HG03439 (cell line): ENCODE measurements around the gene DYNLT1.
"Not testable (repeated sequence)": the region's sequence is repeated elsewhere in the genome, so short reads cannot be mapped to it uniquely, and the experiment has no call there.

Experiments
- ATAC-seq: cut with Tn5 transposase; IDR thresholded peaks from one replicate; pipeline ENCODE4 v1.9.1; 2021; ENCODE audit warnings: mild to moderate bottlenecking, moderate library complexity; ENCODE audit not compliant: unreplicated experiment

Gene DYNLT1

DNA sequence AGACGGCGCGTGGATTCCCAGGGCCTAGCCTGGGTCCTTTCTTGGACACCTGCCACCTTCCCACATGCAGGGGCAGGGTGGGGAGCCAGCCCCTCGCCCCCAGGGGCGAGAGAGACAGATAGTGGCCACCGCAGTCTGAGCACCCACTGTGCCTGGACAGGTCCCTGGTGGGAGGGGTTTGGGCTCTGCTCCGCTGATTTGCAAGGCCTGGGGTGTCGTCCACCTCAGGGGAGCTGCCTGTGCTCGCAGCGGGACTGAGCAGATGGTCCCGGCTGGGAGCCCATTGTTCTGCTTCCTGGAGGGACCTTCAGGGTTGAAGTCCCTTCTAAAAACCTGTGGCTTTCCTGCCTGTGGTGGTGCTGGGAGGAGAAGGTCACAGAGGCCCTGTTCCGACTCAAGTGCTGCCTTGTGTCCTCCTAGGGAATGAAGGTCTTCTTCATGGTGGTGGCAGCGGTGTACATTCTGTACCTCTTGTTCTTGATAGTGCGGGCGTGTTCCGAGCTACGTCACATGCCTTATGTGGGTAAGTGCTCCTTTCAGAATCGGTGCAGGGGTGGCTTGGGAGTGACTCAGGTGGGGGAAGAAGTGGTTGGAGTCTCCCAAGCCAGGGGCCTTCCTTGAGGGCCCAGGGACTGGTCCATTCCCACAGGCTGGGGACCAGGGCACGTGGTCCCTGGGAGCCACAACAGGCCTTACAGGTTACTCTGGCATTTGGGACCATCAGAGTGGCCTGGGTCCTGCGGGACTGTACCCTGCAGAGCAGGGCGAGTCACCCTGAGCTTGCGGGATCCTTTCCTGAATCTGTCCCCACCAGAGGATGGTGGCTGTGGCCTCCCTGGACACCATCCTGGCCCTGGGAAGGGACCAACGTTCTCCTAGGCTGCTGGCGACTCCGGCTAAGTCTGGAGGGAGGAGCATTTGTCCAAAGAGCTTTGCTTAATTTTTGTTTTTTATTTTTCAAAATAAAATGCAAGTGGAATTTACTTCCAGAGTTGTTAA is 19.6 kb downstream of the DYNLT1 start:
- no peak for ATAC-seq

DNA sequence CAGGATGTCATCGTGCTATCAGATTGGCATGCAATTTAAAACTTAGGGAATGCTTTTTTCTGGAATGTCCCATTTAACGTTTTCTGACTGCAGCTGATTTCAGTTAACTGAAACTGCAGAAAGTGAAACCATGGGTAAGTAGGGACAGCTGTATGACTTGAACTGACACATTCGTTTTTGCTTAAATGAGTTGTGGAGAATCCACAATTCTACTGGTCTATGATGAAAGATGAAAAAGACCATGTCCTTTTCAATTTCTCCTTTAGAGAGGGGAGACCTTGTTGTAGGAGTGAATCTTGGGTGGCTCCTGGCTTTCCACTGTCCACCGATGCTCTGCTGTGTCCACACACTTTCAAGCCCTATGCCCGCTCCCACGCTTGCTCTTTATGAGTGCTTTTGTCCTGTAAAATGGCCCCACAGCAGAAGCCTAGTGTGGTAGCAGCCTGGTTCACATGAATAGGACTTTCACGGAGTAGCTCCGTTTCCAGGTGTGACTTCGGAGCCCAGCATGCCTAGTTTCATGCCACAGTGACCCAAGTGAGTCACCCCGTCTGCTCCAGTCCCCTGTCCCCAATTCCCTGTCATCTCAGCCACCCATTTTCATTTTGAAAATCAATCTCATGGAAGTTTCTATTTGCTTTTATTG is 21.9 kb downstream of the DYNLT1 start:
- ATAC-seq: no peak

DNA sequence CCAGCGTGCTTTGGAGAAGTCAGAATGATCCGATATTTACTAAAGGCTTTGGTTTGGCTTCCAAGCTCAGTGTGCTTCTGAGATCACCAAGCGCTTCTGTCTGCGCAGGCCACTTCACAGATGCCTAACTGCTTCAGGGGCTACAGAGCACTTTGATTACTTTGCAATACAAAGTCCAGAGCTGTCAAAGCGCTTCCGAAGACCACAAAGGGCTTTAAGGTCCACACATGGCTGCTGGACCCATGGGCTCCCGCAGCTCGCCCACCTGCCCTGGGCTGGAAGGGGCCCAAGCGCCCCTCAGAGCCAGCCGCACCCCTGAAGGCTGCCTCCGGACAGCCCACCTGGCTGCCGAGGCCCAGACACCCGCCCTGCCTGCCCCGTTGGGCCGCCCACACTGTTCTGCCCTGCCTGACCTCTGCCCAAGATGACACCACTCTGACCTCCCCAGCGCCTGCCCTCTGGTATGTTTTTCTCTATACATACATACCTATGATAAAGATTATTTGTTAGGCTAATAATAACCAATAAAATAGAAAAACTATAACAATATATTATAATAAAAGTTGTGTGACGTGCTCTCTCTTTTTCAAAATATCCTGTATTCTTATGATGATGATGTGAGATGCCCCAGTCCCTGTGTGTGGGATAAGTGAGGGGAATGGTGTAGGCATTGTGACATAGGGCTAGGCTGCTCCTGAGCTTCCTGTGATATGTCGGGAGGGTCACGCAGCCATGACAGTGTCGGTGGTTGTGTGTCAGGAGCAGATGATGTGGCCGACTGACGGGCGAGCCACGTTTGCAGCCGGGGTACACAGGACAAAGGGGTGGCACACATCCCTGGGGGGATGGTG is 22.6 kb downstream of the DYNLT1 start:
- ATAC-seq: no peak

- ATAC-seq: no peak
These were observed 23.4 kb downstream of the DYNLT1 start for GRCh38 chr6:158620963-158621693.

- no peak for ATAC-seq
These were observed 24.4 kb downstream of the DYNLT1 start for GRCh38 chr6:158619922-158620801.

DNA sequence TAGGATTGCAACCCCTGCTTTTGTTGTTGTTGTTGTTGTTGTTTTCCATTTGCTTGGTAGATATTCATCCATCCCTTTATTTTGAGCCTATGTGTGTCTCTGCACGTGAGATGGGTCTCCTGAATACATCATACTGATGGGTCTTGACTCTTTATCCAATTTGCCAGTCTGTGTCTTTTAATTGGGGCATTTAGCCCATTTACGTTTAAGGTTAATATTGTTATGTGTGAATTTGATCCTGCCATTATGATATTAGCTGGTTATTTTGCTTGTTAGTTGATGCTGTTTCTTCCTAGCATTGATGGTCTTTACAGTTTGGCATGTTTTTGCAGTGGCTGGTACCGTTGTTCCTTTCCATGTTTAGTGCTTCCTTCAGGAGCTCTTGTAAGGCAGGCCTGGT is 26.3 kb downstream of the DYNLT1 start:
- ATAC-seq: not testable (repeated sequence)

DNA sequence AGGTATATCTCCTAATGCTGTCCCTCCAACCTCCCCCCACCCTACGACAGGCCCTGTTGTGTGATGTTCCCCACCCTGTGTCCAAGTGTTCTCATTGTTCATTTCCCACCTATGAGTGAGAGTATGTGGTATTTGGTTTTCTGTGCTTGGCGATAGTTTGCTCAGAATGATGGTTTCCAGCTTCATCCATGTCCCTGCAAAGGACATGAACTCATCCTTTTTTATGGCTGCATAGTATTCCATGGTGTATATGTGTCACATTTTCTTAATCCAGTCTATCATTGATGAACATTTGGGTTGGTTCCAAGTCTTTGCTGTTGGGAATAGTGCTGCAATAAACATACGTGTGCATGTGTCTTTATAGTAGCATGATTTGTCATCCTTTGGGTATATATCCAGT is 29.9 kb downstream of the DYNLT1 start:
- ATAC-seq: not testable (repeated sequence)

DNA sequence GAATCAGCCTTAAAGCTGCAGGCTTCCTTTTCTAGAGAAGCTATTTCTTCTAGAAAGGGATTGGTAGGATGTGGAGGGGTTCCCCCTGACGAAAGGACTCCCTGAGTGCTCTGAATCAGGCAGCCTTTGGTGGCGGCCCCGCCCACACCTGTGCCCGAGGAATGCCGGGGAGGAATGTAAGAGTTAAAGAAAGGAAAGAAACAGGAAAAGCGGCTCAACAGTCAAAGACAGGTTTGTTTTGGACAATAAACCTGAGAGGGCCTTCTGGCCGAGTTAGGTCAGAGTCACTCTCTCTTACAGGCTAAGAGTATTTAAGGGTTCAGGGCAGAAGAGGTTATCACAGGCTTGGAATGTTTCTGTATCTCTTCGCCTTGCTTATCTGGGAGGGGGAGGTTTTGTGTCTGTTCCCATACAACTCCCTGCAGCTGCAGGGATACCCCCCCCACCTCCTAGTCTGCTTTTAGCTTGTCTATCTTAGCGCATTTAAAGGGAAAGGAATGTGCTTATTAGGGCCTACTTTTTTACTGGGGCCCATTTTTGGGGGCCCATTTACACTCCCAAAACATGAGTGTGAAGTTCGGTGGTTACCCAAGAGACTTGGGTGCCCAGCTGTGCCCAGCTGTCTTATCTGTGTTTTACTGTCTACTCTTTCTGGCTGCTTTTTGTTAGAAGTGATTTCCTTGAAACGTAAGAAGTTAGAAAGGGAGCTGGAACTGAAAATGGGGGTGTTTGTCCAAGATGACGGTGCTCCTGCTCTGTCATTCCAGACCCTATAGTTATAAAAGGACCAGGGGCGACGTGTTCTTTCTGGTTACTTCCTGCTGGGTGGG is 32.8 kb downstream of the DYNLT1 start:
- no peak for ATAC-seq

GRCh38 chr6:158611039-158611438 is 33.5 kb downstream of the DYNLT1 start:
- ATAC-seq: no peak

DNA sequence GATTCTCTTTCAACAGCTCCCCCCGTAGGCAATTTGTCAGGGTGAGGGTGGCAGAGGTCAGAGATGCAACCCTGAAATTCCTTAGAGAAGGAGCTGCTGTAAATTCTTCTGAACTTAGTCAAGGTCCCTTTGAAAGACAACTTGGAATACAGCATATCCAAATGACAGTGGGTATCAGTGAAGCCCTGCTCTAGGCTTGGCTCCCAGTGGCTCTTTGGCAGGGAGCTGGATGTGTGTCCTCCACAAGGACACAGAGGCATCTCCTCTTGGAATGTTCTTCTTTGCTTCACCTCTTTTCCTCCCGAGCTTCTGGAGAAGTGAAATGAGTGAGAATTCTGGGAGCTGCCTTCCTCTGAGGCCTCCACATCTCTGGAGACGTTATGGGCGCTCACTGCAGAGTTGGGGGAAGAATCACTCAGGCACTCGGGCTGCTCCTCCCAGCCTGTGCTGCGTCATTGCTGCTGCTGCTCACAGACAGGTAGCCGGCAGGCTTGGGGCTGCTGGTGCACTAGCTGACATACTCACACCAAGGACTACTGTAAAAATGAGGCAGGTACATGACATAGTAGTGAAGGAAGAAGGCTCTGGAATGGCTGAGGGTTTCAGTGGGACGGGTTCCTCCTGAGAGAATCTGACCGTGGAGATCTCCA is 34.1 kb downstream of the DYNLT1 start:
- ATAC-seq: no peak

GRCh38 chr6:158609455-158610155 is 34.9 kb downstream of the DYNLT1 start:
- no peak for ATAC-seq

DNA sequence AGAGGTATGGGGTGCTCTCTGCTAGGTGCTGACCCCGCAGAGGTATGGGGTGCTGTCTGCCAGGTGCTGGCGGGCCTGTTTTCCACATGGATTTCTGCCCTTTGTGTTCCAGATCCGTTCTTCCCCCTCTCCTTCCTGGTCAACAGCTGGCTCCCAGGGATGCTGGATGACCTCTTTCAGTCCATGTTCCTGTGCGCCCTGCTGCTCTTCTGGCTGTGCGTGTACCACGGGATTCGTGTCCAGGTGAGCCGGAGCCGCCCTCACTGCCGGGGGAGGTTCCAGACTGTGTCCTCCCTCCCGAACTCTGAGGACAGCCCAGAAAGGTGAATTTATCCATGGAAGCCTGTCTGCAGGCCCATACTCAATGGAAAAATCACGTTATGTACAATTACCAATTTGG is 36.3 kb downstream of the DYNLT1 start:
- no peak for ATAC-seq

GRCh38 chr6:158607411-158608170 is 37.0 kb downstream of the DYNLT1 start:
- ATAC-seq: no peak

GRCh38 chr6:158606935-158607334 is 37.6 kb downstream of the DYNLT1 start:
- no peak for ATAC-seq

- not testable (repeated sequence) for ATAC-seq
These were observed 38.5 kb downstream of the DYNLT1 start for GRCh38 chr6:158606011-158606410.

GRCh38 chr6:158605266-158605878 is 39.2 kb downstream of the DYNLT1 start:
- no peak for ATAC-seq
